Psoas muscle (tissue), 8 donors: Measurements from ENCODE around the gene GFRA3. TPM values are rescaled to one million over a fixed set of nuclear protein-coding genes. Genes with fewer than 3 reads are reported as not detected.
"Not testable (repeated sequence)": the region's sequence is repeated elsewhere in the genome, so short reads cannot be mapped to it uniquely, and the experiment has no call there.

Experiments
- ATAC-seq, 4 donors: fragments of 200-7000 bp; cut with Tn5 transposase; one replicate each; pipeline ENCODE4 v1.9.1; 2020; ENCODE audit warnings: moderate library complexity in 3 of 4, mild to moderate bottlenecking in 2 of 4
- DNase-seq, 2 donors: peaks; one replicate each; pipeline ENCODE4 v3.0.0-alpha.2; 2020
- H3K27ac ChIP-seq: fragments of 200-600 bp; one replicate; pipeline ENCODE4 v1.8.0; 2022
- H3K27me3 ChIP-seq, 3 donors: fragments of 200-600 bp in 1 of 3; one replicate each; pipeline versions ENCODE4 v1.6.1 to v1.8.0; 2013 to 2022; ENCODE audit warnings: low read length in 2 of 3, mild to moderate bottlenecking in 2 of 3, moderate library complexity in 1 of 3; ENCODE audit not compliant: insufficient read depth in 3 of 3
- H3K36me3 ChIP-seq, 2 donors: fragments of 200-600 bp in 1 of 2; one replicate each; pipeline versions ENCODE4 v1.6.1 to v1.8.0; 2013 to 2022; ENCODE audit warnings: low read depth in 1 of 2, mild to moderate bottlenecking in 1 of 2, moderate library complexity in 1 of 2; ENCODE audit not compliant: insufficient read depth in 1 of 2
- H3K4me1 ChIP-seq: fragments of 200-600 bp; one replicate; pipeline ENCODE4 v1.8.0; 2022
- H3K4me3 ChIP-seq: fragments of 200-600 bp; one replicate; pipeline ENCODE4 v1.8.0; 2022; ENCODE audit warnings: mild to moderate bottlenecking
- H3K9me3 ChIP-seq: fragments of 200-600 bp; one replicate; pipeline ENCODE4 v1.8.0; 2022
- WGBS, 3 donors: extraction: QIAGEN DNeasy Blood & Tissue Kit; methylation state at CpG; one replicate each; pipeline versions ENCODE4 v1.1.6 to v1.1.7; 2013; 5-methylcytosine and 5-hydroxymethylcytosine counted together
- intact Hi-C, 2 donors: fragments of 100-400 bp; cut with DNase I; formaldehyde crosslinking; loops; one replicate each; pipeline versions ENCODE4 v1.11.0 to v1.14.2; 2022
- polyA plus RNA-seq, 3 donors: library from polyadenylated mRNA; stranded (reverse); fragments of 200-250 nt; gene quantifications; one replicate each; pipeline ENCODE4 v1.2.3, GENCODE V29; 2013
- total RNA-seq, 4 donors: library from RNA; stranded (reverse); fragmentation: NEBNext Ultra II Directional in 2 of 4; extraction: Animal tissue kit (Norgen Biotek cat#: 25700) in 2 of 4; gene quantifications; one replicate each; pipeline versions ENCODE4 v1.2.1 to v1.2.4, GENCODE V29; 2021 to 2023
- TF ChIP-seq, protein P1 (sequence below): fragments of 200-600 bp; IDR thresholded peaks from one replicate; pipeline ENCODE4 v1.8.0; 2022; ENCODE audit warnings: antibody characterized with exemption
- donor health status: healthy with polysubstance abuse.
- donor health status: DM: no; HTN: no; CAD: no; lungs with moderate emphysema.
- donor health status: Bipolar disorder and iron deficiency.
- donor health status: healthy.
- donor health status: DM: yes; HTN: yes; CAD: no.
- donor health status: DM: no; HTN: no; CAD: no.
- donor health status: DM: no; HTN: no; CAD: no.
- donor health status: DM: yes; HTN: yes; CAD: no.

GFRA3 gene
- total and polyA plus RNA-seq, 7 donors: 0.04 to 0.17 (median 0.10) TPM; not detected in 2

GRCh38 chr5:138258704-138259292 is 15.6 kb downstream of the GFRA3 start:
- DNase-seq (no peak), ATAC-seq (no peak)
- no peaks in the 10 kb centered on the region for H3K9me3 ChIP-seq
- no peak overlapping the region for H3K27ac ChIP-seq
- no peaks in the 10 kb centered on the region for H3K27me3 ChIP-seq
- no peak overlapping the region for H3K4me3 ChIP-seq
- WGBS, 3 donors: 71 to 76% (median 74%) methylated on average over 4 of the region's 4 CpGs
- no peaks in the 10 kb centered on the region for H3K4me1 ChIP-seq
- intact Hi-C loops: no loop called here
- TF ChIP-seq, protein P1, sequence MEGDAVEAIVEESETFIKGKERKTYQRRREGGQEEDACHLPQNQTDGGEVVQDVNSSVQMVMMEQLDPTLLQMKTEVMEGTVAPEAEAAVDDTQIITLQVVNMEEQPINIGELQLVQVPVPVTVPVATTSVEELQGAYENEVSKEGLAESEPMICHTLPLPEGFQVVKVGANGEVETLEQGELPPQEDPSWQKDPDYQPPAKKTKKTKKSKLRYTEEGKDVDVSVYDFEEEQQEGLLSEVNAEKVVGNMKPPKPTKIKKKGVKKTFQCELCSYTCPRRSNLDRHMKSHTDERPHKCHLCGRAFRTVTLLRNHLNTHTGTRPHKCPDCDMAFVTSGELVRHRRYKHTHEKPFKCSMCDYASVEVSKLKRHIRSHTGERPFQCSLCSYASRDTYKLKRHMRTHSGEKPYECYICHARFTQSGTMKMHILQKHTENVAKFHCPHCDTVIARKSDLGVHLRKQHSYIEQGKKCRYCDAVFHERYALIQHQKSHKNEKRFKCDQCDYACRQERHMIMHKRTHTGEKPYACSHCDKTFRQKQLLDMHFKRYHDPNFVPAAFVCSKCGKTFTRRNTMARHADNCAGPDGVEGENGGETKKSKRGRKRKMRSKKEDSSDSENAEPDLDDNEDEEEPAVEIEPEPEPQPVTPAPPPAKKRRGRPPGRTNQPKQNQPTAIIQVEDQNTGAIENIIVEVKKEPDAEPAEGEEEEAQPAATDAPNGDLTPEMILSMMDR: no peak
- H3K36me3 ChIP-seq: no peaks in the 10 kb centered on the region

DNA sequence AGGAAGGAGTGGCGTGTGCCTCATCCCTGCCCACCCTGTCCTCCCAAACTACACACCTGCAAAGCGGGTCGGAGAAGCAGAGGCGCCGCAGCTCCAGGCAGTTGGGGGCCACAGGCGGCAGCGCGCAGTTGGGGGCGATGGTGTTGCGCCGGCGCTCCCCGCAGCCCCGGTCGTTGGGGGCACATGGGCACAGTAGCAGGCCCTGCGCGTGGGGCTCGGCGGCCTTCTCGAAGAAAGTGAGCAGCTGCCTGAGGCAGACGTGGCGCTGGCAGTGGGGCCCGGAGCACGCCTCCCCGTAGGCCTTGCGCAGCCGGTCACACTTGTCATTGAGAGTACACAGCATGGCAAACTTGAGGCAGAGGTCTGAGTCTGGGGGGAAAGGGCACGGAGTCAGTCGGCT is 16.8 kb downstream of the GFRA3 start:
- intact Hi-C loops: no loop called here
- Histone ChIP-seq H3K27ac (no peak overlapping the region), H3K9me3 (no peaks in the 10 kb centered on the region), H3K4me1 (no peaks in the 10 kb centered on the region), H3K36me3 (no peaks in the 10 kb centered on the region), H3K27me3 (no peaks in the 10 kb centered on the region), H3K4me3 (no peak overlapping the region)
- TF ChIP-seq, protein P1: no peak
- 48 to 65% (median 51%) methylated on average over 29 of the region's 29 CpGs for WGBS, 3 donors
- no peak for ATAC-seq
- DNase-seq: no peak

DNA sequence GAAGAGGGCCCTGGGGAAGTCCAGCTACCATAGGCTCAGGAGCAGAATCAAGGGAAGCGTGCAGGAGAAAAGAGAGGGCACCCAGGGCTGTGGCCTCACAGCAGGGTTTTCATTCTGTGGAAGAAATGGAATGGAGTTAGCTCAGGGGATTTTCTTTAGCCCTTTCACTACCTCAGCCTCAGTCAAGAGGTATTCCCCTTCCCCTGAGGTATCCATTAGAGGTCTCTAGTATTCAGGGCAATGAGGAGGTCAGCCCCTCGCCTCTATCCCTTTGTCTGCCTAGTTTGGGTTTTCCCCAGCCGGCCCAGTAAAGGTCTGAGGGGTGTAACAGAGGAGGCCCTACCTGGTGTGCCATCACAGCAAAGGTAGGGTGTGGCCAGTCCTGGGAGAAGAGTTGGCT is 21.5 kb downstream of the GFRA3 start:
- no peaks in the 10 kb centered on the region for H3K36me3 ChIP-seq
- H3K27ac ChIP-seq: no peak overlapping the region
- WGBS, 3 donors: 85 to 92% (median 90%) methylated on average over 3 of the region's 3 CpGs
- TF ChIP-seq, protein P1: no peak
- intact Hi-C loops: no loop called here
- no peak for DNase-seq
- no peaks in the 10 kb centered on the region for H3K4me1 ChIP-seq
- H3K9me3 ChIP-seq: no peaks in the 10 kb centered on the region
- H3K27me3 ChIP-seq: no peaks in the 10 kb centered on the region
- H3K4me3 ChIP-seq: no peak overlapping the region
- ATAC-seq: no peak

DNA sequence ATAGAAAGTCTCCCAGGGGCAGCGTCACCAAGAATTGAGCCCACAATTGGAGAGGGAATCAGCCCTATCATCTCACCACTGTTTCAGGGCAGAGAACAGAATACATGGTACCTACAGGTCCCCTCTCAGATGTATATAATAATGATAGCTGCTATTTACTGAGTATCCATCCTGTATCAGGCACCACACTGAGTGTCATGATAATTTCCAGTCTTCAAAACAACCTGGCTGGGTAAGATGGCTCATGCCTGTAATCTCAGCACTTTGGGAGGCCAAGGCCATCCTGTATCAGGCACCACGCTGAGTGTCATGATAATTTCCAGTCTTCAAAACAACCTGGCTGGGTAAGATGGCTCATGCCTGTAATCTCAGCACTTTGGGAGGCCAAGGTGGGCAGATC is 26.6 kb downstream of the GFRA3 start:
- H3K36me3 ChIP-seq, H3K4me3 ChIP-seq, H3K4me1 ChIP-seq, intact Hi-C loops, ATAC-seq, H3K27me3 ChIP-seq, H3K27ac ChIP-seq, DNase-seq, H3K9me3 ChIP-seq: not testable (repeated sequence)
- 87 to 91% (median 89%) methylated on average over 2 of the region's 2 CpGs for WGBS, 3 donors

DNA sequence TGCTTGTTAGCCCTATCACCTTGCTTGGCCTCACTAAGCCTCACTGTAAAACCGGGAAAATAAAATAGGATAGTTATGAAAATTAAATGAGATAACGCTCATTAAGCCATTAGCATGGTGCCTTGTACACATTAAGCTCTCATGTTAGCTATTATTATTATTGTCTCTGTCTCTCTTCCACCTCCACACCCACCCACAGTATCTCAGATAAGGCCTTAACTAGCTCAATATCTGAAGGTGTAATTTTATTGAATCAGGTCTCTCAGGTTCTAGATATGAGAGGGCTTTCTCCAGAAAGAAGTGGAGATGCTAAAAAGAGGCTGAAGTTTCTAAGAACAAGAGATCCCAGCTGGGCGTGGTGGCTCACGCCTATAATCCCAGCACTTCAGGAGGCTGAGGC is 27.6 kb downstream of the GFRA3 start:
- Histone ChIP-seq H3K4me3 (no peak overlapping the region), H3K27me3 (no peaks in the 10 kb centered on the region), H3K4me1 (no peaks in the 10 kb centered on the region), H3K27ac (no peak overlapping the region), H3K36me3 (no peaks in the 10 kb centered on the region), H3K9me3 (no peaks in the 10 kb centered on the region)
- ATAC-seq: no peak
- TF ChIP-seq, protein P1: no peak
- intact Hi-C loops: no loop called here
- WGBS, 3 donors: 89 to 91% (median 90%) methylated on average over 4 of the region's 4 CpGs
- DNase-seq: no peak
